Colonic mucosa (tissue), 4 donors: ENCODE data around the gene FEZF1. TPM values are rescaled to one million over a fixed set of nuclear protein-coding genes. Genes with fewer than 3 reads are reported as not detected.

Experiments used
- DNase-seq: peaks from one replicate; pipeline ENCODE4 v3.0.0-alpha.2; 2020
- H3K27ac ChIP-seq: fragments of 200-600 bp; one replicate; pipeline ENCODE4 v1.8.0; 2021
- H3K27me3 ChIP-seq: fragments of 200-600 bp; one replicate; pipeline ENCODE4 v1.8.0; 2021
- H3K36me3 ChIP-seq: fragments of 200-600 bp; one replicate; pipeline ENCODE4 v1.8.0; 2021
- H3K4me1 ChIP-seq: fragments of 200-600 bp; one replicate; pipeline ENCODE4 v1.8.0; 2021; ENCODE audit warnings: mild to moderate bottlenecking
- H3K4me3 ChIP-seq: fragments of 200-600 bp; one replicate; pipeline ENCODE4 v1.8.0; 2021
- H3K9ac ChIP-seq, 2 donors: one replicate each; pipeline ENCODE4 v1.7.0; 2013; ENCODE audit warnings: control low read depth in 2 of 2, low read depth in 2 of 2, low read length in 2 of 2
- H3K9me3 ChIP-seq: fragments of 200-600 bp; one replicate; pipeline ENCODE4 v1.8.0; 2021
- CTCF ChIP-seq: fragments of 200-600 bp; IDR thresholded peaks from one replicate; pipeline ENCODE4 v1.8.0; 2022; ENCODE audit warnings: antibody characterized with exemption, mild to moderate bottlenecking
- intact Hi-C: fragments of 100-400 bp; cut with DNase I; formaldehyde crosslinking; loops from one replicate; pipeline ENCODE4 v1.14.1; 2022
- total RNA-seq, 2 donors: library from RNA; stranded (reverse); fragmentation: NEBNext Ultra II Directional in 1 of 2; extraction: Animal tissue kit (Norgen Biotek cat#: 25700) in 1 of 2; gene quantifications; one replicate each; pipeline ENCODE4 v1.2.1, GENCODE V29; 2021
- donor health status: healthy.
- donor health status: DM: no; HTN: no; CAD: no.
- donor health status: DM: no; HTN: no; CAD: no.

FEZF1 gene
- total RNA-seq, 2 donors from 2014 or later = not detected

GRCh38 chr7:122258971-122259370 lies 45.6 kb downstream of the FEZF1 start:
- TF ChIP-seq CTCF = no peak
- H3K4me3 ChIP-seq = no peak overlapping the region
- no peaks in the 10 kb centered on the region for H3K36me3 ChIP-seq
- no peak overlapping the region for H3K9ac ChIP-seq
- H3K27ac ChIP-seq = no peak overlapping the region
- intact Hi-C loops = no loop called here
- no peak for DNase-seq
- no peaks in the 10 kb centered on the region for H3K27me3 ChIP-seq
- H3K4me1 ChIP-seq = no peaks in the 10 kb centered on the region
- no peaks in the 10 kb centered on the region for H3K9me3 ChIP-seq

GRCh38 chr7:122257056-122257455 lies 47.5 kb downstream of the FEZF1 start:
- Histone ChIP-seq H3K36me3 (no peaks in the 10 kb centered on the region), H3K9me3 (no peaks in the 10 kb centered on the region), H3K4me3 (no peak overlapping the region), H3K4me1 (no peaks in the 10 kb centered on the region), H3K27ac (no peak overlapping the region), H3K9ac (no peak overlapping the region), H3K27me3 (no peaks in the 10 kb centered on the region)
- TF ChIP-seq CTCF = no peak
- no peak for DNase-seq
- intact Hi-C loops = no loop called here

GRCh38 chr7:122256046-122256445 lies 48.5 kb downstream of the FEZF1 start:
- Histone ChIP-seq H3K9ac (no peak overlapping the region), H3K9me3 (no peaks in the 10 kb centered on the region), H3K36me3 (no peaks in the 10 kb centered on the region), H3K4me1 (no peaks in the 10 kb centered on the region), H3K4me3 (no peak overlapping the region), H3K27ac (no peak overlapping the region), H3K27me3 (no peaks in the 10 kb centered on the region)
- DNase-seq = no peak
- TF ChIP-seq CTCF = no peak
- intact Hi-C loops = no loop called here

GRCh38 chr7:122255454-122255853 lies 49.1 kb downstream of the FEZF1 start:
- Histone ChIP-seq H3K9ac (no peak overlapping the region), H3K27me3 (no peaks in the 10 kb centered on the region), H3K4me1 (no peaks in the 10 kb centered on the region), H3K9me3 (no peaks in the 10 kb centered on the region), H3K27ac (no peak overlapping the region), H3K4me3 (no peak overlapping the region), H3K36me3 (no peaks in the 10 kb centered on the region)
- TF ChIP-seq CTCF = no peak
- intact Hi-C loops = no loop called here
- DNase-seq = no peak

Other genes starting within 250 kb of the FEZF1 start
- gene AASS, start 160.5 kb downstream of the FEZF1 start, total RNA-seq = 1 to 10 TPM; 4.3 to 4.6 TPM